ENCODE measurements around the gene FBL. TPM values are rescaled to one million over a fixed set of nuclear protein-coding genes. Genes with fewer than 3 reads are reported as not detected.

Gene FBL
- total and polyA plus RNA-seq, 10 of the 15 experiments (the other 5 are each of a cell fraction or from before 2014, with no cell fraction given), result 156 to 1,083 (median 478) TPM

DNA sequence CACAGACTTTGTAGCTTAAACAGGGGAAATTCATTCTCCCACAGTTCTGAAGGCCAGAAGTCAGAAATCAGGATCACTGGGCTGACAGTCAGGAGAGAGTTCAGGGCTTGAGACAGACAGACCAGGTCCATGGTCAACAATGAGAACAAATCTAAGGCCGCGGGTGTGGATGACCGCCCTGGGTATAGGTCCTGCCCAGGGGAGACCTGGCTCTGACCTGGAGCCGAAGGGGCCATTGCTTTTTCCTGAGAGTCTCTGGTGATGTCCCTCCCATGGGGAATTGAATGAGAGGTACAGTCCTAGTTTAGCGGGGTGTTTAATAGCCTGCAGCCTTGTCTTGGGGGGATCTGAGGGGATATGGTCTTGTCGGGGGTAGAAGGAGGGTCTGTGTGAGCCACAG, 25.2 kb upstream of the FBL start (continued):
- TF ChIP-seq TCF7 (IDR thresholded peaks at IDR 0.05; ENCODE audit: borderline replicate concordance) (no peak), ASH2L (IDR thresholded peaks at IDR 0.05; ENCODE audit: borderline replicate concordance, low read depth) (no peak), MEF2B (IDR thresholded peaks at IDR 0.05; ENCODE audit: partially characterized antibody, poor library complexity, severe bottlenecking) (no peak), SUZ12 (IDR thresholded peaks at IDR 0.05; ENCODE audit: unreplicated experiment) (no peak), RUNX3 (IDR thresholded peaks at IDR 0.05; ENCODE audit: low read length) (no peak), BRCA1 (IDR thresholded peaks at IDR 0.05; ENCODE audit: low read depth, low read length) (no peak)

DNA sequence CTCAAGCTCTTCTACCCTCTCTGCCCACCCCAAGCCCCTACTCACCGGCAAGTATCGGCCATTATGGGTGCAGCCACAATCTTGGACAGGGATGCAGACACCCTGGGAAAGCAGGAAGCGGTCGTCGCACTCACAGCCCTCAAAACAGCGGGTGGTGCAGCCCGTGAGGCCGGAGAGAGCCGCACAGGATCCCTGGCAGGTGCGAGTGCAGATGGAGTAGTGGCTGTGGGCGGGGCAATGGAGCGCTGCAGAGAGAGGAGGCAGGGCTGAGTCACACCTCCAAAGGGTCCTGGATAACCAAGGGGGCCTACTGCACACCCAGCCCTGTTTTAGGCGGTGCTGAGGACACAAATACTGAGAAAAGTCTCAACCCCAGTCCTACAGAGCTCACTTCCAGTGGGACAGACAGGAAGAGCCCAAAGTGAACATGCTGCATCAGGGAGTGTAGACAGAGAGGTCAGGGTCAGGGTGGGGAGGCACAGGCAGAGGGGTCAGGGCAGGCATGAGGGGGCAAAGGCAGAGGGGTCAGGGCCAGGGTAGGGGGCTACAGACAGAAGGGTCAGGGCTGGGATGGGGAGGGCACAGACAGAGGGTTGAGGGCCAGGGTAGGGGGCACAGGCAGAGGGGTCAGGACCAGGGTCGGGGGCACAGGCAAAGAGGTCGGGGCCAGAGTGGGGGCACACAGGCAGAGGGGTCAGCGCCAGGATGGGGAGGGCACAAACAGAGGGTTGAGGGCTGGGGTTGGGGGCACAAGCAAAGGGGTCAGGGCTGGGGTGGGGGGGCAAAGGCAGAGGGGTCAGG, 24.2 kb upstream of the FBL start:
- Histone ChIP-seq H3K9ac (ENCODE audit: control insufficient read depth, insufficient read depth, low read length) (no peak overlapping the region), H3K4me2 (ENCODE audit: control insufficient read depth, insufficient read depth) (no peak overlapping the region), H3K4me3 (no peak overlapping the region), H2AFZ (ENCODE audit: control insufficient read depth, low read depth, low read length) (no peak overlapping the region), H3K27me3 (replicated peaks in 1 of 2; ENCODE audit: control insufficient read depth in 2 of 2, insufficient read depth in 2 of 2, low read length in 1 of 2) (no peaks in the 10 kb centered on the region), H3K36me3 (ENCODE audit: control insufficient read depth in 2 of 2, insufficient read depth in 2 of 2, low read length in 1 of 2) (no peaks in the 10 kb centered on the region), H3K27ac (ENCODE audit: control insufficient read depth, insufficient read depth) (no peak overlapping the region), H3K79me2 (ENCODE audit: control insufficient read depth, insufficient read depth, low read length) (no peaks in the 10 kb centered on the region), H3K4me1 (ENCODE audit: control insufficient read depth, insufficient read depth, low read length) (no peaks in the 10 kb centered on the region), H3K9me3 (replicated peaks; ENCODE audit: control insufficient read depth, insufficient read depth, low read length) (no peaks in the 10 kb centered on the region), H4K20me1 (ENCODE audit: control insufficient read depth, insufficient read depth) (no peaks in the 10 kb centered on the region)
- ATAC-seq (no peak), FAIRE-seq (no peak), DNase-seq (ENCODE audit: low read depth, low spot score) (no peak)
- RAD21 ChIA-PET (ENCODE audit: unreplicated experiment), result no interaction called here
- in situ Hi-C loops (cut with MboI), result no loop called here
- intact Hi-C loops (cut with micrococcal nuclease; ENCODE audit: unreplicated experiment), result no loop called here
- BruUV-seq (replicated peaks), result no TSS peak
- 25% methylated on average over 14 of the region's 16 CpGs for WGBS (ENCODE audit: insufficient coverage, insufficient replicate concordance, low lambda C conversion rate, missing lambda C conversion rate)
- CTCF ChIA-PET, result interaction anchor here (1.4 kb wide), 1 partner anchor 196 kb away, joined by 3 read pairs; no protein-coding TSS in a partner anchor
- SMC1A ChIA-PET (ENCODE audit: uncharacterized antibody, unreplicated experiment), result no interaction called here
- POLR2A ChIA-PET, result no interaction called here
- TF ChIP-seq, protein P1, sequence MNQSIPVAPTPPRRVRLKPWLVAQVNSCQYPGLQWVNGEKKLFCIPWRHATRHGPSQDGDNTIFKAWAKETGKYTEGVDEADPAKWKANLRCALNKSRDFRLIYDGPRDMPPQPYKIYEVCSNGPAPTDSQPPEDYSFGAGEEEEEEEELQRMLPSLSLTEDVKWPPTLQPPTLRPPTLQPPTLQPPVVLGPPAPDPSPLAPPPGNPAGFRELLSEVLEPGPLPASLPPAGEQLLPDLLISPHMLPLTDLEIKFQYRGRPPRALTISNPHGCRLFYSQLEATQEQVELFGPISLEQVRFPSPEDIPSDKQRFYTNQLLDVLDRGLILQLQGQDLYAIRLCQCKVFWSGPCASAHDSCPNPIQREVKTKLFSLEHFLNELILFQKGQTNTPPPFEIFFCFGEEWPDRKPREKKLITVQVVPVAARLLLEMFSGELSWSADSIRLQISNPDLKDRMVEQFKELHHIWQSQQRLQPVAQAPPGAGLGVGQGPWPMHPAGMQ (IDR thresholded peaks at IDR 0.05; ENCODE audit: borderline replicate concordance), result no peak
- TF ChIP-seq ZNF274 (IDR thresholded peaks at IDR 0.05; ENCODE audit: insufficient read depth, insufficient read length), result no peak
- TF ChIP-seq CREB1 (IDR thresholded peaks at IDR 0.05; ENCODE audit: low read depth), result no peak
- TF ChIP-seq ZNF622 (IDR thresholded peaks at IDR 0.05), result no peak
- TF ChIP-seq, protein P2, sequence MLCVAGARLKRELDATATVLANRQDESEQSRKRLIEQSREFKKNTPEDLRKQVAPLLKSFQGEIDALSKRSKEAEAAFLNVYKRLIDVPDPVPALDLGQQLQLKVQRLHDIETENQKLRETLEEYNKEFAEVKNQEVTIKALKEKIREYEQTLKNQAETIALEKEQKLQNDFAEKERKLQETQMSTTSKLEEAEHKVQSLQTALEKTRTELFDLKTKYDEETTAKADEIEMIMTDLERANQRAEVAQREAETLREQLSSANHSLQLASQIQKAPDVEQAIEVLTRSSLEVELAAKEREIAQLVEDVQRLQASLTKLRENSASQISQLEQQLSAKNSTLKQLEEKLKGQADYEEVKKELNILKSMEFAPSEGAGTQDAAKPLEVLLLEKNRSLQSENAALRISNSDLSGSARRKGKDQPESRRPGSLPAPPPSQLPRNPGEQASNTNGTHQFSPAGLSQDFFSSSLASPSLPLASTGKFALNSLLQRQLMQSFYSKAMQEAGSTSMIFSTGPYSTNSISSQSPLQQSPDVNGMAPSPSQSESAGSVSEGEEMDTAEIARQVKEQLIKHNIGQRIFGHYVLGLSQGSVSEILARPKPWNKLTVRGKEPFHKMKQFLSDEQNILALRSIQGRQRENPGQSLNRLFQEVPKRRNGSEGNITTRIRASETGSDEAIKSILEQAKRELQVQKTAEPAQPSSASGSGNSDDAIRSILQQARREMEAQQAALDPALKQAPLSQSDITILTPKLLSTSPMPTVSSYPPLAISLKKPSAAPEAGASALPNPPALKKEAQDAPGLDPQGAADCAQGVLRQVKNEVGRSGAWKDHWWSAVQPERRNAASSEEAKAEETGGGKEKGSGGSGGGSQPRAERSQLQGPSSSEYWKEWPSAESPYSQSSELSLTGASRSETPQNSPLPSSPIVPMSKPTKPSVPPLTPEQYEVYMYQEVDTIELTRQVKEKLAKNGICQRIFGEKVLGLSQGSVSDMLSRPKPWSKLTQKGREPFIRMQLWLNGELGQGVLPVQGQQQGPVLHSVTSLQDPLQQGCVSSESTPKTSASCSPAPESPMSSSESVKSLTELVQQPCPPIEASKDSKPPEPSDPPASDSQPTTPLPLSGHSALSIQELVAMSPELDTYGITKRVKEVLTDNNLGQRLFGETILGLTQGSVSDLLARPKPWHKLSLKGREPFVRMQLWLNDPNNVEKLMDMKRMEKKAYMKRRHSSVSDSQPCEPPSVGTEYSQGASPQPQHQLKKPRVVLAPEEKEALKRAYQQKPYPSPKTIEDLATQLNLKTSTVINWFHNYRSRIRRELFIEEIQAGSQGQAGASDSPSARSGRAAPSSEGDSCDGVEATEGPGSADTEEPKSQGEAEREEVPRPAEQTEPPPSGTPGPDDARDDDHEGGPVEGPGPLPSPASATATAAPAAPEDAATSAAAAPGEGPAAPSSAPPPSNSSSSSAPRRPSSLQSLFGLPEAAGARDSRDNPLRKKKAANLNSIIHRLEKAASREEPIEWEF (IDR thresholded peaks at IDR 0.05; ENCODE audit: insufficient replicate concordance, low read depth, low read length), result no peak
- TF ChIP-seq LARP7 (IDR thresholded peaks at IDR 0.05), result no peak
- no peak for TF ChIP-seq YBX1 (IDR thresholded peaks at IDR 0.05)
- TF ChIP-seq MYC (IDR thresholded peaks at IDR 0.05; ENCODE audit: insufficient read depth, insufficient read length, insufficient replicate concordance, low read length, severe bottlenecking), result no peak
- no peak for TF ChIP-seq CBX3 (IDR thresholded peaks at IDR 0.05; ENCODE audit: borderline replicate concordance, low read depth)
- no peak for TF ChIP-seq SRF (IDR thresholded peaks at IDR 0.05; ENCODE audit: low read depth in 2 of 2, low read length in 2 of 2)

All from GM12878 (cell line).